Mesenchymal stem cell (in vitro differentiated cells and primary cell): ENCODE measurements around the gene CCM2.
A peak's percentile ranks its signal among the peaks of the same experiment; 100 is the strongest.

ENCODE experiments used
- DNase-seq: peaks from one replicate; pipeline ENCODE4 v3.0.0-alpha.2; 2013
- H2AFZ ChIP-seq: one replicate; pipeline ENCODE4 v1.6.1; 2013; ENCODE audit warnings: low read depth, mild to moderate bottlenecking, control low read depth, inconsistent platforms, low read length, moderate library complexity
- H2AK5ac ChIP-seq: 2 replicates; pipeline ENCODE4 v1.6.1; 2013; ENCODE audit warnings: low read length, moderate library complexity, mild to moderate bottlenecking, inconsistent platforms; ENCODE audit not compliant: severe bottlenecking
- H2BK120ac ChIP-seq: one replicate; pipeline ENCODE4 v1.6.1; 2013; ENCODE audit warnings: low read depth, mild to moderate bottlenecking, inconsistent platforms, low read length, moderate library complexity
- H2BK12ac ChIP-seq, 2 experiments: one replicate each; pipeline ENCODE4 v1.6.1; 2013; ENCODE audit warnings: inconsistent platforms in 2 of 2, low read length in 2 of 2, mild to moderate bottlenecking in 2 of 2, moderate library complexity in 2 of 2, control low read depth in 1 of 2
- H2BK15ac ChIP-seq: one replicate; pipeline ENCODE4 v1.6.1; 2013; ENCODE audit warnings: mild to moderate bottlenecking, low read depth, inconsistent platforms; ENCODE audit not compliant: poor library complexity, severe bottlenecking
- H2BK5ac ChIP-seq: 2 replicates; pipeline ENCODE4 v1.6.1; 2013; ENCODE audit warnings: low read depth, mild to moderate bottlenecking, low read length, control low read depth, inconsistent platforms; ENCODE audit not compliant: poor library complexity, severe bottlenecking
- H3K14ac ChIP-seq, 2 experiments: one replicate each; pipeline ENCODE4 v1.6.1; 2013; ENCODE audit warnings: inconsistent platforms in 2 of 2, low read length in 2 of 2, control low read depth in 1 of 2, mild to moderate bottlenecking in 1 of 2, moderate library complexity in 1 of 2
- H3K18ac ChIP-seq, 2 experiments: one replicate each; pipeline ENCODE4 v1.6.1; 2013; ENCODE audit warnings: inconsistent platforms in 2 of 2, low read length in 2 of 2, control low read depth in 1 of 2, low read depth in 1 of 2, mild to moderate bottlenecking in 1 of 2
- H3K23ac ChIP-seq, 2 experiments: one replicate each; pipeline ENCODE4 v1.6.1; 2013; ENCODE audit warnings: inconsistent platforms in 2 of 2, low read length in 2 of 2, mild to moderate bottlenecking in 2 of 2, moderate library complexity in 2 of 2, control low read depth in 1 of 2
- H3K27ac ChIP-seq: 2 replicates; pipeline ENCODE4 v1.5.1; 2013; ENCODE audit warnings: mild to moderate bottlenecking, moderate library complexity, low read length, control low read depth, inconsistent platforms; ENCODE audit not compliant: poor library complexity, severe bottlenecking
- H3K27me3 ChIP-seq, 2 experiments: 2 replicates each; pipeline versions ENCODE4 v1.6.1 to v1.7.0; 2013; ENCODE audit warnings: low read length in 2 of 2, mild to moderate bottlenecking in 2 of 2, moderate library complexity in 2 of 2, control low read depth in 1 of 2, inconsistent platforms in 1 of 2; ENCODE audit not compliant: control insufficient read depth in 1 of 2, insufficient read depth in 1 of 2
- H3K36me3 ChIP-seq, 2 experiments: 2 replicates each; pipeline versions ENCODE4 v1.6.1 to v1.7.0; 2013; ENCODE audit warnings: low read length in 2 of 2, control low read depth in 1 of 2, inconsistent platforms in 1 of 2, low read depth in 1 of 2, mild to moderate bottlenecking in 1 of 2; ENCODE audit not compliant: insufficient read depth in 2 of 2, control insufficient read depth in 1 of 2
- H3K4ac ChIP-seq, 2 experiments: one replicate each; pipeline ENCODE4 v1.6.1; 2013; ENCODE audit warnings: inconsistent platforms in 2 of 2, low read length in 2 of 2, mild to moderate bottlenecking in 2 of 2, moderate library complexity in 2 of 2, control low read depth in 1 of 2, low read depth in 1 of 2
- H3K4me1 ChIP-seq: 2 replicates; pipeline ENCODE4 v1.6.1; 2013; ENCODE audit warnings: low read depth, low read length, control low read depth; ENCODE audit not compliant: control insufficient read depth, insufficient read depth
- H3K4me2 ChIP-seq: 2 replicates; pipeline ENCODE4 v1.6.1; 2013; ENCODE audit warnings: low read length, mild to moderate bottlenecking, inconsistent platforms; ENCODE audit not compliant: poor library complexity, severe bottlenecking
- H3K4me3 ChIP-seq, 2 experiments: 2 replicates each; pipeline versions ENCODE4 v1.5.1 to v1.7.0; 2013; ENCODE audit warnings: low read length in 2 of 2, mild to moderate bottlenecking in 2 of 2, control low read depth in 1 of 2, low read depth in 1 of 2; ENCODE audit not compliant: insufficient read depth in 1 of 2
- H3K79me1 ChIP-seq: replicated peaks from 2 replicates; pipeline ENCODE4 v1.6.1; 2013; ENCODE audit warnings: mild to moderate bottlenecking, control low read depth, low read length, inconsistent platforms; ENCODE audit not compliant: poor library complexity, severe bottlenecking
- H3K9ac ChIP-seq: 2 replicates; pipeline ENCODE4 v1.7.0; 2013; ENCODE audit warnings: mild to moderate bottlenecking, low read length, moderate library complexity
- H3K9me3 ChIP-seq: 2 replicates; pipeline ENCODE4 v1.7.0; 2013; ENCODE audit warnings: mild to moderate bottlenecking, low read length; ENCODE audit not compliant: control insufficient read depth
- H4K8ac ChIP-seq: one replicate; pipeline ENCODE4 v1.6.1; 2013; ENCODE audit warnings: inconsistent platforms, mild to moderate bottlenecking, low read length, moderate library complexity
- H4K91ac ChIP-seq: one replicate; pipeline ENCODE4 v1.6.1; 2013; ENCODE audit warnings: mild to moderate bottlenecking, low read length, inconsistent platforms
- WGBS: methylation state at CpG from one replicate; pipeline ENCODE4 v1.1.7; 2013; ENCODE audit warnings: mixed read lengths; 5-methylcytosine and 5-hydroxymethylcytosine counted together

The CCM2 gene

GRCh38 chr7:45086331-45087065 is 86.5 kb downstream of the CCM2 start:
- Histone ChIP-seq H3K9me3 (no peaks in the 10 kb centered on the region), H2BK5ac (no peak overlapping the region), H2AFZ (no peak overlapping the region), H2BK15ac (no peak overlapping the region), H2BK120ac (no peak overlapping the region), H2AK5ac (peak overlapping the region; percentile 10), H3K18ac (no peak overlapping the region), H3K27ac (no peak overlapping the region), H4K8ac (no peak overlapping the region), H3K4me3 (no peak overlapping the region), H3K23ac (no peak overlapping the region), H3K4ac (no peak overlapping the region), H3K9ac (no peak overlapping the region), H2BK12ac (no peak overlapping the region), H3K4me1 (peaks cover 27% of the 10 kb centered on the region), H3K79me1 (peaks cover 8% of the 10 kb centered on the region), H4K91ac (no peak overlapping the region), H3K4me2 (no peak overlapping the region), H3K27me3 (peaks cover 0 to 10% of the 10 kb centered on the region in 2 experiments), H3K14ac (no peak overlapping the region), H3K36me3 (peaks cover 0 to 31% of the 10 kb centered on the region in 2 experiments)
- no peak for DNase-seq
- 93% methylated on average over 15 of the region's 15 CpGs for WGBS

- no peak for DNase-seq
- peak overlapping the region; percentile 34 for H3K4me2 ChIP-seq
- peak overlapping the region in 1 of 2 experiments; percentile 13 for H2BK12ac ChIP-seq
- H2BK15ac ChIP-seq = no peak overlapping the region
- H3K9me3 ChIP-seq = no peaks in the 10 kb centered on the region
- H3K14ac ChIP-seq = no peak overlapping the region
- no peak overlapping the region for H4K8ac ChIP-seq
- H2AFZ ChIP-seq = no peak overlapping the region
- H4K91ac ChIP-seq = no peak overlapping the region
- peak overlapping the region; percentile 24 to 65 for H3K4me3 ChIP-seq
- H3K9ac ChIP-seq = no peak overlapping the region
- H3K4ac ChIP-seq = no peak overlapping the region
- no peak overlapping the region for H2BK120ac ChIP-seq
- peaks cover 8% of the 10 kb centered on the region for H3K79me1 ChIP-seq
- H3K4me1 ChIP-seq = peaks cover 23% of the 10 kb centered on the region
- H2BK5ac ChIP-seq = no peak overlapping the region
- H3K18ac ChIP-seq = no peak overlapping the region
- no peak overlapping the region for H2AK5ac ChIP-seq
- H3K27ac ChIP-seq = no peak overlapping the region
- peaks cover 0 to 10% of the 10 kb centered on the region in 2 experiments for H3K27me3 ChIP-seq
- peaks cover 0 to 25% of the 10 kb centered on the region in 2 experiments for H3K36me3 ChIP-seq
- H3K23ac ChIP-seq = no peak overlapping the region
- 94% methylated on average over 6 of the region's 6 CpGs for WGBS
Measured at GRCh38 chr7:45087301-45088145, 87.5 kb downstream of the CCM2 start.

- Histone ChIP-seq H3K79me1 (peaks cover 8% of the 10 kb centered on the region), H3K14ac (no peak overlapping the region), H2BK5ac (no peak overlapping the region), H3K9me3 (no peaks in the 10 kb centered on the region), H3K36me3 (peaks cover 0 to 19% of the 10 kb centered on the region in 2 experiments), H3K23ac (no peak overlapping the region), H4K91ac (no peak overlapping the region), H3K27me3 (peaks cover 0 to 10% of the 10 kb centered on the region in 2 experiments), H2BK15ac (no peak overlapping the region), H2BK120ac (no peak overlapping the region), H3K4ac (no peak overlapping the region), H2BK12ac (no peak overlapping the region), H4K8ac (peak overlapping the region; percentile 83), H3K4me2 (peak overlapping the region; percentile 86), H2AK5ac (no peak overlapping the region), H3K27ac (no peak overlapping the region), H3K4me3 (peak overlapping the region; percentile 65 to 66), H3K18ac (no peak overlapping the region), H3K9ac (no peak overlapping the region), H2AFZ (peak overlapping the region; percentile 59), H3K4me1 (peaks cover 20% of the 10 kb centered on the region)
- 46% methylated on average over 19 of the region's 29 CpGs for WGBS
- no peak for DNase-seq
Measured at GRCh38 chr7:45088146-45088701, 88.2 kb downstream of the CCM2 start.
